GM21576 (cell line): ENCODE results near the gene CRB2.

Experiments
- ATAC-seq: cut with Tn5 transposase; IDR thresholded peaks from one replicate; pipeline ENCODE4 v1.9.1; 2021; ENCODE audit warnings: mild to moderate bottlenecking, moderate library complexity; ENCODE audit not compliant: unreplicated experiment

The CRB2 gene

GRCh38 chr9:123418506-123418905 is 62.5 kb downstream of the CRB2 start:
- no peak for ATAC-seq

DNA sequence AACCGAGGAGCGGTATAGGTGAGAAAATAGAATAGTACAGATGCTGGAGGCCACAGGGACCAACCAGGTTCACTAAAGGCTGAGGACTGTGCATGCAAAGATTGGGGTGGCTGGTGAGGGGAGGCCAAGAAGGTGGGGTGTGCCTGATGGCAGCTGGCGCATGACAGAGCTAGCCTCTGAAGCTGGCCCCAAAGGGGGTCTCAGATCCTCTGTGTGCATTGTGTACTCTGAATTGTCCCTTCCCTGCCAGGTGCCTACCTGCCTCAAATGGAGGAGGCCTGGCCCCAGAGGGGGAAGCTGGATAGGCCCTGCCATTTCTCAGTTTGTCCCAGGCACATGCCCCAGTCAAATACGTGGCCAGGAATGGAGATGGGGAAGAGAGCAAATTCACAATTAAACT is 63.1 kb downstream of the CRB2 start:
- no peak for ATAC-seq

- no peak for ATAC-seq
These were observed 64.0 kb downstream of the CRB2 start for GRCh38 chr9:123419721-123420591.

DNA sequence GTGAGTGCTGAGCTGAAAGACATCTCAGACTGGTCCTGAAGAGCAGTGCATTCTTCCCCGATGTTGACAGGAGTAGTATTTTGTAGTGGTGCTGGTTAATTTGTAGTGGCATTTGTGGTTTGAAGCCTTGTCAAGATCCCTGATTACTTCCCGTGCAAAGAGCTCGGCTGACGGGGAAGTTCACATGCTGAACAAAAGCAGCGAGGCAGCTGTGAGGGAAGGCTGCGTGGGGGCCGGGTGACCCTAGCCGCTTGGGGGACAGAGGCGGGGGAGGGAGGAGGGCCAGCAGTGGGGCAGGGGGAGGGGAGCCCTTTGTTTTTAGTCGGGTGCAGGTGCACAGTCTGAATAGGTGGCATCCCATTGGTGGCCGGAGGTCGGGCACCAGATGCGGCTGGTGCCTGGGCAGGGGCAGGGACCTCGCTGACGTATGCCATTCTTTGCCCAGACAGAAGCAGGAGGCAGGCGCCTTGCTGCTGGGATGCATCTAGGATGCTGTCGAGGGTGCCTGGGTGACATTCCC is 64.7 kb downstream of the CRB2 start:
- no peak for ATAC-seq

- ATAC-seq, result no peak
These were observed 65.2 kb downstream of the CRB2 start for GRCh38 chr9:123421186-123421585.

DNA sequence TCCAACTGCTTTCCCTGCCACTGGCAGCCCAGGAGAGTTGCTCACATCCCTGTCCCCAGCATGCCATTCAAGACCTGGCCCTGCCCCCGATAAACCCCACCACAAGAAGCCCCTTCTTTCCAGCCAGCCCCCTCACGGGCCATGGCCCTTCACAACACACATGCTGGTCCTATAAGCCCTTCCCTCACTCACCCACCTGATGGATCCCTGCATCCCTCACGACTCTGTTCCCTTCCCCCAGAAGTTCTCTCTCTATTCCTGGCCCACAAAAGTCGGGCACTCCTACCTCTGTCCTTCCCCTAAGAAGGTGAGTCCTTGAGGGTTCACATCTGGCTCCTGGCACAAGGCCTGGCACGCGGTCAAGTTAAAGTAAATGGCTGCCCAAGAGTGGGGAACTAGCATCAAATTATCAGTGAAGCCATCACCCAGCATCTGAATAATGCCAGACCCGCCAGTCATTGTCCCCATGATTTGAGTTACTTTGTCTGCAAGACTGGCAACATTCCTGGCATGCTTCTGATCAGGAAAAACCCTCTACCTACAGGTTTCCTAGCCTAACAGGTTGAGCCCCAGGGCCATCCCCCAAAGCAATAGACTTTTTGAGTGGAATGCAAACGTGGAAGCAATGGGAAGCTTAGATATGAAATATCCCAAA is 65.9 kb downstream of the CRB2 start:
- no peak for ATAC-seq

- no peak for ATAC-seq
These were observed 66.8 kb downstream of the CRB2 start for GRCh38 chr9:123422635-123423310.

- ATAC-seq, result no peak
These were observed 67.3 kb downstream of the CRB2 start for GRCh38 chr9:123423311-123423640.

GRCh38 chr9:123424131-123424530 is 68.1 kb downstream of the CRB2 start:
- no peak for ATAC-seq

- no peak for ATAC-seq
These were observed 68.7 kb downstream of the CRB2 start for GRCh38 chr9:123424552-123425225.

GRCh38 chr9:123425261-123425821 is 69.3 kb downstream of the CRB2 start:
- no peak for ATAC-seq

DNA sequence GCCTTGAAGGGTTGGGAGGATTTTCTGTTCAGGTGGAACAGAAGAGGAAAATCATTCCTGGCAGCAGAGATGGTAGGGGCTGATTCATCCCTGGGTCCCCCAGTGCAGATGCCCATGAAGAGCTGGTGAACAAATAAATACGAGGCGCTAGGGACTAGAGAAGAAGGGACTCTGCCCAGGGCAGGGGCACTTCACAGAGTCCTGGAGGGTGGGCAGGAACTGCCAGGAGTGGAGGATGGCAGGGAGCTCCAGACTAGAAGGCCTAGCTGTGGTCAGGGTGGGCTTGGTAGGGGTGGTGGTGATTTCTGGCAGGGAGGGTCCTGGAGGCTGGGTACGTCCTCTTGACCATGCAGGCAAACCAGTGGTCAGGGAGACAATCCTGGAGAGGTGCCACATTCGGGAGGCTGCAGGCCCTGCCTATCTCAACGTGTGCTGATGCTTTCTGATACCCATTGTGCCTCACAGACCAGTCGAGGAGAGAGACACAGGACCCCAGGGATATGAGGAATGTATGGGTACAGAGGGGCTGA is 69.9 kb downstream of the CRB2 start:
- ATAC-seq, result no peak

- ATAC-seq, result no peak
These were observed 70.4 kb downstream of the CRB2 start for GRCh38 chr9:123426406-123426805.
